ENCODE measurements around the gene PLP2. TPM values are rescaled to one million over a fixed set of nuclear protein-coding genes. Genes with fewer than 3 reads are reported as not detected.

PLP2 gene
- total and polyA plus RNA-seq, 2 of the 13 experiments (the other 11 are each of a cell fraction or from before 2014, with no cell fraction given) = 0.40 to 3.6 TPM

GRCh38 chrX:49186125-49187027, 14.7 kb downstream of the PLP2 start, which contains the start of gene PRICKLE3 (continued):
- no peak for TF ChIP-seq ZNF451 (CRISPR knock-in tag; IDR thresholded peaks at IDR 0.05)
- TF ChIP-seq IRF1 (CRISPR knock-in tag; IDR thresholded peaks at IDR 0.05; ENCODE audit: low read depth) = no peak
- TF ChIP-seq ZNF557 (CRISPR knock-in tag; IDR thresholded peaks at IDR 0.05) = no peak
- TF ChIP-seq ZNF333 (CRISPR knock-in tag; IDR thresholded peaks at IDR 0.05; ENCODE audit: borderline replicate concordance) = no peak
- no peak for TF ChIP-seq ZBTB7A (CRISPR knock-in tag; IDR thresholded peaks at IDR 0.05)
- TF ChIP-seq NCOA5 (CRISPR knock-in tag; IDR thresholded peaks at IDR 0.05) = no peak
- peak; percentile 54; the same call in 1 of the 2 replicates for TF ChIP-seq DR1 (CRISPR knock-in tag; IDR thresholded peaks at IDR 0.05)
- no peak for TF ChIP-seq ZBTB8A (CRISPR knock-in tag; IDR thresholded peaks at IDR 0.05; ENCODE audit: borderline replicate concordance, low read depth)
- no peak for TF ChIP-seq ZMAT5 (CRISPR knock-in tag; IDR thresholded peaks at IDR 0.05; ENCODE audit: borderline replicate concordance, low read depth)
- no peak for TF ChIP-seq ZNF629 (CRISPR knock-in tag; conservative IDR thresholded peaks at IDR 0.05)
- no peak for TF ChIP-seq ZNF720 (CRISPR knock-in tag; IDR thresholded peaks at IDR 0.05)
- TF ChIP-seq NR1H2 (CRISPR knock-in tag; IDR thresholded peaks at IDR 0.05; ENCODE audit: borderline replicate concordance, low read depth) = no peak
- TF ChIP-seq ELK4 (CRISPR knock-in tag; IDR thresholded peaks at IDR 0.05; ENCODE audit: borderline replicate concordance) = no peak
- TF ChIP-seq RBM39 (IDR thresholded peaks at IDR 0.05; ENCODE audit: low read depth, low read length, poor library complexity, severe bottlenecking) = peak; percentile 69
- peak; percentile 61; the same call in 1 of the 2 replicates for TF ChIP-seq ZFX (CRISPR knock-in tag; IDR thresholded peaks at IDR 0.05; ENCODE audit: low read depth)
- peak; percentile 35 to 75; a peak in 3 of 4 replicates for TF ChIP-seq POLR2A (IDR thresholded peaks at IDR 0.05; ENCODE audit: insufficient read depth in 1 of 2, low read depth in 2 of 2, low read length in 2 of 2)
- 0 out of 4 replicates have a peak, but pooled peaks of 1 of the 2 experiments have one; percentile 39 for TF ChIP-seq KLF16 (CRISPR knock-in tag; IDR thresholded peaks at IDR 0.05)
- TF ChIP-seq ZFP1 (CRISPR knock-in tag; IDR thresholded peaks at IDR 0.05) = no peak
- peak; percentile 52; the same call in 1 of the 2 replicates for TF ChIP-seq PATZ1 (CRISPR knock-in tag; IDR thresholded peaks at IDR 0.05)
- TF ChIP-seq RELA (CRISPR knock-in tag; IDR thresholded peaks at IDR 0.05) = no peak
- no peak for TF ChIP-seq IRX3 (CRISPR knock-in tag; IDR thresholded peaks at IDR 0.05; ENCODE audit: borderline replicate concordance, low read depth)
- no peak for TF ChIP-seq ZNF10 (CRISPR knock-in tag; IDR thresholded peaks at IDR 0.05; ENCODE audit: borderline replicate concordance, low read depth)
- no peak for TF ChIP-seq ZNF3 (CRISPR knock-in tag; IDR thresholded peaks at IDR 0.05)
- TF ChIP-seq ZNF772 (CRISPR knock-in tag; IDR thresholded peaks at IDR 0.05) = 0 out of 2 replicates have a peak, but pooled peaks have one; percentile 42
- TF ChIP-seq SALL2 (CRISPR knock-in tag; IDR thresholded peaks at IDR 0.05) = no peak
- TF ChIP-seq HNRNPUL1 (IDR thresholded peaks at IDR 0.05; ENCODE audit: low read depth, low read length) = no peak
